ENCODE results near the gene DCST2. TPM values are rescaled to one million over a fixed set of nuclear protein-coding genes. Genes with fewer than 3 reads are reported as not detected.

DCST2 gene
- total and polyA plus RNA-seq, 10 of the 15 experiments (the other 5 are each of a cell fraction or from before 2014, with no cell fraction given), result 0.33 to 0.41 (median 0.36) TPM; not detected in 7

GRCh38 chr1:155002464-155003226, 30.9 kb downstream of the DCST2 start, which contains the start of gene ZBTB7B (continued):
- TF ChIP-seq ZBED1 (IDR thresholded peaks at IDR 0.05; ENCODE audit: borderline replicate concordance), result no peak
- 0 out of 2 replicates have a peak, but pooled peaks have one; percentile 18 for TF ChIP-seq EED (IDR thresholded peaks at IDR 0.05; ENCODE audit: low read depth)
- TF ChIP-seq LARP7 (IDR thresholded peaks at IDR 0.05), result peak; percentile 48; the same call in 1 of the 2 replicates
- no peak for TF ChIP-seq ASH2L (IDR thresholded peaks at IDR 0.05; ENCODE audit: borderline replicate concordance, low read depth)
- TF ChIP-seq ZBTB11 (CRISPR knock-in tag; IDR thresholded peaks at IDR 0.05), result no peak
- TF ChIP-seq EP300 (IDR thresholded peaks at IDR 0.05; ENCODE audit: borderline replicate concordance in 1 of 2, control insufficient read depth in 1 of 2, low read depth in 2 of 2, low read length in 2 of 2), result no peak
- TF ChIP-seq ZNF622 (IDR thresholded peaks at IDR 0.05), result no peak
- peak; percentile 9 for TF ChIP-seq MEF2B (IDR thresholded peaks at IDR 0.05; ENCODE audit: partially characterized antibody, poor library complexity, severe bottlenecking)
